ENCODE measurements around the gene TOX3.

DNA sequence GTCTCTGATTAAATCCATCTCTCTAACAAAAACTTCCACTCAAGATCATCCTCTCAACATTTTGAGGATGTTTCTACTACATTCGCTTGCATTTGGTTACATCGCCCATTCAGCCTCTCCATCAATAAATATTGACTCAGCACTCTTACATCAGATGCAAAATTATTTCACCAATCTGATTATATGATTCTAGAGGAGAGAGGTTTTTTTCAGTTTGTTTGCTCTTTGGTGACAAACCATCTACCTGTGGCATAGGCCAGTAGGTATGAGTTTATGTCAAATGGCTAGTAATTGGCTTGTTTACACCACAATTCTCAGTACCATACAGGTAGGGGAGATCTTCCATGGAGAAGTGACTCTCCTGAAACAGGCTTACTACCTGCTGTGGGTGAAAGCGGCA is 52.3 kb downstream of the TOX3 start:
- no peak for TF ChIP-seq POLR2A (IDR thresholded peaks at IDR 0.05; ENCODE audit: low read depth, low read length)
- TF ChIP-seq, protein P1, sequence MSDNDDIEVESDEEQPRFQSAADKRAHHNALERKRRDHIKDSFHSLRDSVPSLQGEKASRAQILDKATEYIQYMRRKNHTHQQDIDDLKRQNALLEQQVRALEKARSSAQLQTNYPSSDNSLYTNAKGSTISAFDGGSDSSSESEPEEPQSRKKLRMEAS (IDR thresholded peaks at IDR 0.05; ENCODE audit: insufficient read depth, insufficient read length), result no peak
- TF ChIP-seq, protein P2, sequence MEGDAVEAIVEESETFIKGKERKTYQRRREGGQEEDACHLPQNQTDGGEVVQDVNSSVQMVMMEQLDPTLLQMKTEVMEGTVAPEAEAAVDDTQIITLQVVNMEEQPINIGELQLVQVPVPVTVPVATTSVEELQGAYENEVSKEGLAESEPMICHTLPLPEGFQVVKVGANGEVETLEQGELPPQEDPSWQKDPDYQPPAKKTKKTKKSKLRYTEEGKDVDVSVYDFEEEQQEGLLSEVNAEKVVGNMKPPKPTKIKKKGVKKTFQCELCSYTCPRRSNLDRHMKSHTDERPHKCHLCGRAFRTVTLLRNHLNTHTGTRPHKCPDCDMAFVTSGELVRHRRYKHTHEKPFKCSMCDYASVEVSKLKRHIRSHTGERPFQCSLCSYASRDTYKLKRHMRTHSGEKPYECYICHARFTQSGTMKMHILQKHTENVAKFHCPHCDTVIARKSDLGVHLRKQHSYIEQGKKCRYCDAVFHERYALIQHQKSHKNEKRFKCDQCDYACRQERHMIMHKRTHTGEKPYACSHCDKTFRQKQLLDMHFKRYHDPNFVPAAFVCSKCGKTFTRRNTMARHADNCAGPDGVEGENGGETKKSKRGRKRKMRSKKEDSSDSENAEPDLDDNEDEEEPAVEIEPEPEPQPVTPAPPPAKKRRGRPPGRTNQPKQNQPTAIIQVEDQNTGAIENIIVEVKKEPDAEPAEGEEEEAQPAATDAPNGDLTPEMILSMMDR (IDR thresholded peaks at IDR 0.05; ENCODE audit: extremely low read depth in 1 of 2, insufficient read depth in 1 of 2, low read depth in 1 of 2, low read length in 2 of 2), result no peak
- TF ChIP-seq POLR2AphosphoS5 (IDR thresholded peaks at IDR 0.05; ENCODE audit: insufficient read depth, low read depth, low read length), result no peak
- no peak for TF ChIP-seq EZH2 (IDR thresholded peaks at IDR 0.05; ENCODE audit: borderline replicate concordance, low read depth, low read length, severe bottlenecking)
- TF ChIP-seq FOS (IDR thresholded peaks at IDR 0.05; ENCODE audit: borderline replicate concordance, insufficient read depth, low read length), result no peak
- no peak for TF ChIP-seq JUN (IDR thresholded peaks at IDR 0.05; ENCODE audit: borderline replicate concordance, insufficient read depth, insufficient read length, low read depth)
